Adrenal gland (tissue), 12 donors: Measurements from ENCODE around the gene PAQR9. TPM values are rescaled to one million over a fixed set of nuclear protein-coding genes. Genes with fewer than 3 reads are reported as not detected.

Source experiments
- DNase-seq, 7 donors: peaks; one replicate each; pipeline ENCODE4 v3.0.0-alpha.2; 2019 to 2020
- H3K27ac ChIP-seq, 5 donors: fragments of 200-600 bp; sonication (generic) in 4 of 5; 1 replicate in 3 of 5; 2 replicates in 2 of 5; pipeline versions ENCODE4 v1.5.1 to v1.8.0; 2016 to 2020; ENCODE audit warnings: mild to moderate bottlenecking in 1 of 5
- H3K27me3 ChIP-seq: fragments of 200-600 bp; 2 replicates; pipeline ENCODE4 v1.8.0; 2021
- H3K36me3 ChIP-seq, 2 donors: fragments of 200-600 bp; replicated peaks in 1 of 2; 1 replicate in 1 of 2; 2 replicates in 1 of 2; pipeline versions ENCODE4 v1.5.1 to v1.8.0; 2018 to 2022
- H3K4me1 ChIP-seq, 2 donors: fragments of 200-600 bp; replicated peaks in 1 of 2; 1 replicate in 1 of 2; 2 replicates in 1 of 2; pipeline versions ENCODE4 v1.5.1 to v1.8.0; 2018 to 2021
- H3K4me3 ChIP-seq, 4 donors: fragments of 200-600 bp; sonication (generic) in 3 of 4; one replicate each; pipeline ENCODE4 v1.5.1; 2016 to 2018
- H3K9me3 ChIP-seq, 3 donors: fragments of 200-600 bp; sonication (generic) in 1 of 3; replicated peaks in 1 of 3; 1 replicate in 2 of 3; 2 replicates in 1 of 3; pipeline versions ENCODE4 v1.5.1 to v1.8.0; 2016 to 2021
- CTCF ChIP-seq, 6 experiments: fragments of 450-650 bp in 4 of 6; fragments of 200-600 bp in 2 of 6; sonication (generic) in 1 of 6; IDR thresholded peaks; 1 replicate in 5 of 6; 2 replicates in 1 of 6; pipeline versions ENCODE4 v1.5.1 to v1.8.0; 2016 to 2021; ENCODE audit warnings: antibody characterized with exemption in 6 of 6, mild to moderate bottlenecking in 2 of 6, moderate library complexity in 1 of 6
- POLR2A ChIP-seq, 2 donors: fragments of 450-650 bp; IDR thresholded peaks; one replicate each; pipeline ENCODE4 v1.6.1; 2017; ENCODE audit warnings: antibody characterized with exemption in 2 of 2, mild to moderate bottlenecking in 2 of 2, moderate library complexity in 1 of 2
- whole genome bisulfite sequencing, 4 donors: extraction: QIAGEN DNeasy Blood & Tissue Kit in 2 of 4; methylation state at CpG; one replicate each; pipeline versions ENCODE4 v1.1.5 to v1.1.7; 2013 to 2017; 5-methylcytosine and 5-hydroxymethylcytosine counted together
- intact Hi-C, 2 donors: fragments of 100-400 bp; cut with DNase I; formaldehyde crosslinking; loops; one replicate each; pipeline versions ENCODE4 v1.14.1 to v1.15.0; 2022 to 2023
- polyA plus RNA-seq, 3 donors: library from polyadenylated mRNA; stranded (reverse); fragments of 200-250 nt in 2 of 3; fragments of 350-450 nt in 1 of 3; fragmentation: Illumina TruSeq in 1 of 3; extraction: RNeasy Lipid Tissue Mini Kit (QIAGEN cat#74804) in 1 of 3; gene quantifications; one replicate each; pipeline ENCODE4 v1.2.3, GENCODE V29; 2013 to 2014
- small RNA-seq, 2 donors: library from RNA; depleted of rRNA; stranded (forward); fragments of <200 nt; gene quantifications; one replicate each; pipeline ENCODE3, GENCODE V24; 2016
- total RNA-seq, 9 donors: library from RNA; depleted of rRNA in 4 of 9; stranded (reverse); fragments of >200 nt in 4 of 9; fragments of 120-200 nt in 1 of 9; fragmentation: NEBNext Ultra II Directional in 1 of 9; extraction: Animal tissue kit (Norgen Biotek cat#: 25700) in 1 of 9; gene quantifications; one replicate each; pipeline versions ENCODE4 v1.1.0 to v1.2.4, GENCODE V29; 2013 to 2023
- donor health status: healthy with polysubstance abuse.
- donor health status: Bipolar disorder and iron deficiency.
- donor health status: DM: yes; HTN: yes; CAD: no.
- donor health status: DM: no; HTN: no; CAD: no.
- donor health status: DM: no; HTN: no; CAD: no.
- donor health status: DM: yes; HTN: yes; CAD: no.

PAQR9 gene
- total and polyA plus RNA-seq, 12 donors, result 0.13 to 3.7 (median 0.20) TPM; not detected in 6

- H3K27ac ChIP-seq, result no peak overlapping the region
- H3K4me3 ChIP-seq, result no peak overlapping the region
- no peaks in the 10 kb centered on the region for H3K4me1 ChIP-seq
- 81 to 89% (median 85%) methylated on average over 1 of the region's 1 CpG for WGBS, 4 donors
- intact Hi-C loops, result no loop called here
- no peaks in the 10 kb centered on the region for H3K27me3 ChIP-seq
- H3K9me3 ChIP-seq, result no peaks in the 10 kb centered on the region
- DNase-seq, result no peak
- TF ChIP-seq POLR2A (IDR thresholded peaks at IDR 0.05) (no peak), CTCF (IDR thresholded peaks at IDR 0.05) (no peak)
- H3K36me3 ChIP-seq, result no peaks in the 10 kb centered on the region
Measured at GRCh38 chr3:142913432-142913831, 50.0 kb downstream of the PAQR9 start.

GRCh38 chr3:142912402-142913172, 50.9 kb downstream of the PAQR9 start:
- TF ChIP-seq CTCF (IDR thresholded peaks at IDR 0.05) (no peak), POLR2A (IDR thresholded peaks at IDR 0.05) (no peak)
- H3K4me1 ChIP-seq, result no peaks in the 10 kb centered on the region
- peak in 2 of 7 donors; percentile 18 to 29 for DNase-seq
- no peaks in the 10 kb centered on the region for H3K36me3 ChIP-seq
- intact Hi-C loops, result no loop called here
- WGBS, 4 donors, result 15 to 34% (median 29%) methylated on average over 6 of the region's 6 CpGs
- H3K27ac ChIP-seq, result no peak overlapping the region
- H3K27me3 ChIP-seq, result no peaks in the 10 kb centered on the region
- no peak overlapping the region for H3K4me3 ChIP-seq
- no peaks in the 10 kb centered on the region for H3K9me3 ChIP-seq

Small RNA genes within 50 kb of the gene (small RNA-seq; reads per million reads assigned to genes)
- 0 reads per million in 2 donors for gene AC021074.2

Other genes with a start within 250 kb of the PAQR9 start
- 10 to 100 TPM in 1 of 9 donors, 1 to 10 TPM in 8; 2.7 to 26.3 (median 5.9) TPM for gene TRPC1, start 239.6 kb downstream of the PAQR9 start, total RNA-seq
- 1 to 10 TPM; 4.8 to 7.6 (median 5.7) TPM for gene TRPC1, start 239.6 kb downstream of the PAQR9 start, polyA plus RNA-seq
- 10 to 100 TPM in 1 of 9 donors, 1 to 10 TPM in 8; 1.4 to 14.6 (median 3.6) TPM for gene PCOLCE2, start 74.6 kb downstream of the PAQR9 start, total RNA-seq
- gene PCOLCE2, start 74.6 kb downstream of the PAQR9 start, polyA plus RNA-seq, result 10 to 100 TPM in 1 of 3 donors, 1 to 10 TPM in 2; 4.6 to 18.2 (median 5.3) TPM
- 100 to 1,000 TPM in 1 of 9 donors, 10 to 100 TPM in 8; 18.6 to 113 (median 55.1) TPM for gene U2SURP, start 37.9 kb upstream of the PAQR9 start, total RNA-seq
- 10 to 100 TPM; 46.3 to 87.8 (median 61.6) TPM for gene U2SURP, start 37.9 kb upstream of the PAQR9 start, polyA plus RNA-seq
- gene CHST2, start 156.1 kb upstream of the PAQR9 start, total RNA-seq, result 10 to 100 TPM in 3 of 9 donors, 1 to 10 TPM in 6; 2.7 to 11.4 (median 3.9) TPM
- gene CHST2, start 156.1 kb upstream of the PAQR9 start, polyA plus RNA-seq, result 1 to 10 TPM; 1.9 to 2.8 (median 2.2) TPM